Prostate gland (tissue), 2 donors: ENCODE results near the gene BCL7C. TPM values are rescaled to one million over a fixed set of nuclear protein-coding genes. Genes with fewer than 3 reads are reported as not detected.

ENCODE experiments used
- DNase-seq: peaks from one replicate; pipeline ENCODE4 v3.0.0-alpha.2; 2019; ENCODE audit warnings: low spot score
- H3K27ac ChIP-seq, 2 donors: fragments of 200-600 bp; sonication (generic); 2 replicates each; pipeline ENCODE4 v1.5.1; 2017 to 2019
- H3K27me3 ChIP-seq: fragments of 200-600 bp; sonication (generic); replicated peaks from 2 replicates; pipeline ENCODE4 v1.5.1; 2019; ENCODE audit not compliant: insufficient read depth
- H3K36me3 ChIP-seq, 2 donors: fragments of 200-600 bp; sonication (generic); 1 replicate in 1 of 2; 2 replicates in 1 of 2; pipeline versions ENCODE4 v1.5.1 to v1.8.1; 2017 to 2019
- H3K4me1 ChIP-seq: fragments of 200-600 bp; sonication (generic); replicated peaks from 2 replicates; pipeline ENCODE4 v1.5.1; 2019
- H3K4me3 ChIP-seq, 2 donors: fragments of 200-600 bp; sonication (generic); 2 replicates each; pipeline ENCODE4 v1.5.1; 2017 to 2019
- H3K9me3 ChIP-seq: fragments of 200-600 bp; sonication (generic); 2 replicates; pipeline ENCODE4 v1.5.1; 2017
- POLR2A ChIP-seq: fragments of 450-650 bp; IDR thresholded peaks from one replicate; pipeline ENCODE4 v1.6.1; 2016; ENCODE audit warnings: antibody characterized with exemption, mild to moderate bottlenecking
- POLR2AphosphoS5 ChIP-seq: sonication (generic); formaldehyde crosslinking; IDR thresholded peaks from one replicate; pipeline ENCODE4 v1.6.1; 2017; ENCODE audit warnings: antibody characterized with exemption
- WGBS: methylation state at CpG from one replicate; pipeline ENCODE4 v1.1.5; 2018; 5-methylcytosine and 5-hydroxymethylcytosine counted together
- intact Hi-C: fragments of 100-400 bp; cut with DNase I; formaldehyde crosslinking; loops from one replicate; pipeline ENCODE4 v1.14.2; 2022
- total RNA-seq, 2 donors: library from RNA; depleted of rRNA; stranded (reverse); fragments of >200 nt; gene quantifications; one replicate each; pipeline ENCODE4 v1.1.0, GENCODE V29; 2016
- TF ChIP-seq, protein P1 (sequence below), 4 experiments: fragments of 200-600 bp in 2 of 4; fragments of 450-650 bp in 2 of 4; sonication (generic) in 2 of 4; IDR thresholded peaks; 1 replicate in 3 of 4; 2 replicates in 1 of 4; pipeline ENCODE4 v1.5.1; 2016 to 2019; ENCODE audit warnings: antibody characterized with exemption in 4 of 4, mild to moderate bottlenecking in 2 of 4, moderate library complexity in 2 of 4

The BCL7C gene
- total RNA-seq, 2 donors from 2014 or later: 54.2 to 54.8 TPM

GRCh38 chr16:30900588-30900987, 6.7 kb upstream of the BCL7C start:
- no peaks in the 10 kb centered on the region for H3K9me3 ChIP-seq
- TF ChIP-seq, protein P1, sequence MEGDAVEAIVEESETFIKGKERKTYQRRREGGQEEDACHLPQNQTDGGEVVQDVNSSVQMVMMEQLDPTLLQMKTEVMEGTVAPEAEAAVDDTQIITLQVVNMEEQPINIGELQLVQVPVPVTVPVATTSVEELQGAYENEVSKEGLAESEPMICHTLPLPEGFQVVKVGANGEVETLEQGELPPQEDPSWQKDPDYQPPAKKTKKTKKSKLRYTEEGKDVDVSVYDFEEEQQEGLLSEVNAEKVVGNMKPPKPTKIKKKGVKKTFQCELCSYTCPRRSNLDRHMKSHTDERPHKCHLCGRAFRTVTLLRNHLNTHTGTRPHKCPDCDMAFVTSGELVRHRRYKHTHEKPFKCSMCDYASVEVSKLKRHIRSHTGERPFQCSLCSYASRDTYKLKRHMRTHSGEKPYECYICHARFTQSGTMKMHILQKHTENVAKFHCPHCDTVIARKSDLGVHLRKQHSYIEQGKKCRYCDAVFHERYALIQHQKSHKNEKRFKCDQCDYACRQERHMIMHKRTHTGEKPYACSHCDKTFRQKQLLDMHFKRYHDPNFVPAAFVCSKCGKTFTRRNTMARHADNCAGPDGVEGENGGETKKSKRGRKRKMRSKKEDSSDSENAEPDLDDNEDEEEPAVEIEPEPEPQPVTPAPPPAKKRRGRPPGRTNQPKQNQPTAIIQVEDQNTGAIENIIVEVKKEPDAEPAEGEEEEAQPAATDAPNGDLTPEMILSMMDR (IDR thresholded peaks at IDR 0.05): no peak
- TF ChIP-seq POLR2AphosphoS5 (no peak), POLR2A (no peak)
- H3K4me1 ChIP-seq: peaks cover 5% of the 10 kb centered on the region
- no peak overlapping the region for H3K27ac ChIP-seq
- H3K27me3 ChIP-seq: no peaks in the 10 kb centered on the region
- no peak for DNase-seq
- WGBS: 96% methylated on average over 5 of the region's 5 CpGs
- no peaks in the 10 kb centered on the region for H3K36me3 ChIP-seq
- H3K4me3 ChIP-seq: no peak overlapping the region
- intact Hi-C loops: no loop called here

DNA sequence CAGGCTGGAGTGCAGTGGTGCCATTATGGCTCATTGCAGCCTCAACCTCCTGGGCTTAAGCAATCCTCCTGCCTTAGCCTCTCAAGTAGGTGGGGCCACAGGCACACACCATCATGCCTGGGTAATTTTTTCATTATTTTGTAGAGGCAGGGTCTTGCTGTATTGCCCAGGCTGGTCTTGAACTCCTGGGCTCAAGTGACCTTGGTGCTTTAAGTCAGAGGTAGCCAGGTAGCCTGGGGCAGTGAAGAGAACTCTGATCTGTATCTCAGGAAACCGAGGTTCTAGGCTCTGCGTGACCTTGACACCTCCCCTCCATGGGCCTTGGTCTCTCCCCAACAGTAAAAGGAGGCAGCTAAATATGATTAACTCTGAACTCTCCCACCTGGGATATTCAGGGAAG, 5.9 kb upstream of the BCL7C start:
- TF ChIP-seq POLR2AphosphoS5 (no peak), POLR2A (no peak)
- TF ChIP-seq, protein P1 (IDR thresholded peaks at IDR 0.05): no peak
- H3K27me3 ChIP-seq: no peaks in the 10 kb centered on the region
- H3K4me1 ChIP-seq: peaks cover 7% of the 10 kb centered on the region
- 91% methylated on average over 2 of the region's 2 CpGs for WGBS
- no peak for DNase-seq
- no peak overlapping the region for H3K27ac ChIP-seq
- no peaks in the 10 kb centered on the region for H3K9me3 ChIP-seq
- H3K4me3 ChIP-seq: no peak overlapping the region
- H3K36me3 ChIP-seq: no peaks in the 10 kb centered on the region
- intact Hi-C loops: no loop called here

DNA sequence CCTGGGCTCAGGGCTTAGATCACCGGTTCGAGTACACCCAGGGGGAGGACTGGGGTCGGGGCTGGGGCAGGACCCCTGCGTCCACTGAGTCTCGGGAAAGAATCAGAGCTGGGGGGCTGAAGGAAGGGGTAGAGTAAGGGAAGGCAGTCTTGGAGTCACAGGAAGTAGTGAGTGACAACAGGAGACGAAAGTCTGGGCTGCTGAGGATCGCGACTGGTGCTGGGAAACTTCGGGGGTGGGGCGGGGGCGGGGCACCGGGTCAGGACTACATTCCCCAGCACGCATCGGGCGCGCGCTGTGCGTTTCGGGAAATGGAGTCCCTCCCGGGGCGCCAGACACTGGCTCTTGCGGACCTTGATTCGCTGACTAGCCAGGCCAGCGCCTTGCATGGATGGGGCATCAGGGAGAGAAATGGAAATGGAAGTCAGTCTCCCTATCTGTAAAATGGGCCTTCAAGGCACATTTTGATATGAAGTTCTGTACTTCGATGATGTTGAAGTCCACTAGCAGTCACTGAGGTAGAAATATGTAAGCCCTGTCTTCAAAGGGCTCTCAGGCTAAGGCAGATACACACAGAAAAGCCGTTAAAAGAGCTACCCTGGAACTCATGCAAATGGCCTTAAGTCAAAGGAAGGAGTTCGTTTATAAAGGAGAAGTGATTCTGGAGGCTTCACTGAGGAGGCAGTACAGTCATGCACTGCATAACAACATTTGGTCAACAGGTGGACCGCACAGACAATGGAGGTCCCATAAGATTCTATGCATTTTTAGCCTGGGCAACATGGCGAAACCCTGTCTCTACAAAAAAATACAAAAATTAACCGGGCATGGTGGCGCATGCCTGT, 3.2 kb upstream of the BCL7C start:
- H3K4me1 ChIP-seq: peaks cover 15% of the 10 kb centered on the region
- H3K36me3 ChIP-seq: no peaks in the 10 kb centered on the region
- 17% methylated on average over 29 of the region's 31 CpGs for WGBS
- no peaks in the 10 kb centered on the region for H3K27me3 ChIP-seq
- TF ChIP-seq POLR2A (peak; percentile 19), POLR2AphosphoS5 (peak; percentile 85)
- TF ChIP-seq, protein P1 (IDR thresholded peaks at IDR 0.05): peak in 1 of 4 experiments; percentile 4
- intact Hi-C loops: loop anchor here (2.0 kb wide), 2 partner anchors 22 to 26 kb away; partner anchors contain the start of gene FBXL19
- peak overlapping the region; percentile 47 to 48 for H3K4me3 ChIP-seq
- H3K27ac ChIP-seq: peak overlapping the region; percentile 99 to 100
- peak; percentile 89 for DNase-seq
- no peaks in the 10 kb centered on the region for H3K9me3 ChIP-seq

- peak; percentile 76 for DNase-seq
- Histone ChIP-seq H3K36me3 (no peaks in the 10 kb centered on the region), H3K4me1 (peaks cover 15% of the 10 kb centered on the region), H3K27me3 (no peaks in the 10 kb centered on the region), H3K27ac (peak within 1 kb of the TSS; percentile 99 to 100), H3K9me3 (no peaks in the 10 kb centered on the region), H3K4me3 (peak within 1 kb of the TSS; percentile 47 to 48)
- 2% methylated on average over 31 of the region's 31 CpGs for WGBS
- intact Hi-C loops: loop anchor here (2.0 kb wide), 2 partner anchors 22 to 26 kb away; partner anchors contain the start of gene FBXL19
- TF ChIP-seq, protein P1 (IDR thresholded peaks at IDR 0.05): peak in 1 of 4 experiments; percentile 5
- peak; percentile 50 for TF ChIP-seq POLR2A
- TF ChIP-seq POLR2AphosphoS5: peak; percentile 72
These were observed 2.5 kb upstream of the BCL7C start, which contains the start of gene CTF1 for GRCh38 chr16:30896261-30896888. Gene CTF1, plus strand, starts transcription at chr16:30896614. Its CDS starts 30 bp downstream, at chr16:30896644.
